ENCODE data around the gene ADSS2. TPM values are rescaled to one million over a fixed set of nuclear protein-coding genes. Genes with fewer than 3 reads are reported as not detected.
A peak's percentile ranks its signal among the peaks of the same experiment; 100 is the strongest.

Gene ADSS2
- total RNA-seq, 1 experiment from 2014 or later, result 55.0 TPM

DNA sequence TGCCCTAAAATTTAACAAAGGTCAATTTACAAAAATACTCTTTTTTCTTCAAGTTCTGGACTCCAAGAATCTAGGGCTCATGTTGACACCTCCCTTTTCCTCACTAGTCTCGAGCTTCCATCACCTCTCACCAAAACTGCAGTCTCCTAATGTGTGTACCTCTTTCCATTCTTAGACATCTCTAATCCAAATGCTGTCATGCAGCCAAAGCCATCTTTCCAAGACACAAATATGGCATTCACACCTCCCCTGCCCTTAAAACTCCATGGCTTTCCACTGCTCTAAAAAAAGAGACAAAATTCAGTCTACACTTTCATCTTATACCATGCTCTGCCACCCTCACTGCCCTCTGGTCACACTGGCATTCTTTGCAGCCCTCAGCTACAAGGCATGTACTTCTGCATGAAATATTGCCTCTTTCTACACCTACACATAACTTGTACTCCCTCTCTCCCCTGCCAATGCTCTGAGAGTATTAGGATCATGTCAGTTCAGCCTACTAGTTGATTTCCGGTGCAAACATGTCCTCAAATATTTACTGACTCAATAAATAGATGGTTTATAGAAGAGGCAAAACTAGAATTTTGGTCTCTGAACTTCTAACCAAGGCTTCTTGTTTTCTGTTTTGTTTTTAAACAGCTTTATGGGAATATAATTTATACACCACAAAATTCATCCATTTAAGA is 26.9 kb downstream of the ADSS2 start:
- Histone ChIP-seq H3K27ac (ENCODE audit: low read length) (no peak overlapping the region), H3K36me3 (ENCODE audit: low read depth, low read length) (peaks cover 40% of the 10 kb centered on the region), H3K9ac (ENCODE audit: low read length) (no peak overlapping the region), H2AFZ (ENCODE audit: low read length) (no peak overlapping the region), H3K4me1 (ENCODE audit: insufficient read depth, low read length) (no peaks in the 10 kb centered on the region), H3K79me2 (ENCODE audit: low read length) (no peaks in the 10 kb centered on the region), H4K20me1 (ENCODE audit: low read length) (no peaks in the 10 kb centered on the region), H3K4me3 (ENCODE audit: low read length) (no peak overlapping the region), H3K9me3 (ENCODE audit: low read length) (no peaks in the 10 kb centered on the region), H3F3A (ENCODE audit: low read length, unreplicated experiment) (no peaks in the 10 kb centered on the region), H3K9me2 (replicated peaks; ENCODE audit: low read length) (no peaks in the 10 kb centered on the region), H3K4me2 (ENCODE audit: low read length) (no peak overlapping the region), H3K27me3 (ENCODE audit: low read length) (no peaks in the 10 kb centered on the region)
- ChIA-PET CTCF (no interaction called here), POLR2A (ENCODE audit: unreplicated experiment) (interaction anchor here (0.6 kb wide), 1 partner anchor 9 kb away, joined by 4 read pairs; no protein-coding TSS in a partner anchor)
- intact Hi-C loops (cut with micrococcal nuclease), result no loop called here
- DNase-seq (no peak), ATAC-seq (no peak)
- TF ChIP-seq, protein P1, sequence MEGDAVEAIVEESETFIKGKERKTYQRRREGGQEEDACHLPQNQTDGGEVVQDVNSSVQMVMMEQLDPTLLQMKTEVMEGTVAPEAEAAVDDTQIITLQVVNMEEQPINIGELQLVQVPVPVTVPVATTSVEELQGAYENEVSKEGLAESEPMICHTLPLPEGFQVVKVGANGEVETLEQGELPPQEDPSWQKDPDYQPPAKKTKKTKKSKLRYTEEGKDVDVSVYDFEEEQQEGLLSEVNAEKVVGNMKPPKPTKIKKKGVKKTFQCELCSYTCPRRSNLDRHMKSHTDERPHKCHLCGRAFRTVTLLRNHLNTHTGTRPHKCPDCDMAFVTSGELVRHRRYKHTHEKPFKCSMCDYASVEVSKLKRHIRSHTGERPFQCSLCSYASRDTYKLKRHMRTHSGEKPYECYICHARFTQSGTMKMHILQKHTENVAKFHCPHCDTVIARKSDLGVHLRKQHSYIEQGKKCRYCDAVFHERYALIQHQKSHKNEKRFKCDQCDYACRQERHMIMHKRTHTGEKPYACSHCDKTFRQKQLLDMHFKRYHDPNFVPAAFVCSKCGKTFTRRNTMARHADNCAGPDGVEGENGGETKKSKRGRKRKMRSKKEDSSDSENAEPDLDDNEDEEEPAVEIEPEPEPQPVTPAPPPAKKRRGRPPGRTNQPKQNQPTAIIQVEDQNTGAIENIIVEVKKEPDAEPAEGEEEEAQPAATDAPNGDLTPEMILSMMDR (conservative IDR thresholded peaks at IDR 0.05; ENCODE audit: low read depth, low read length), result no peak
- TF ChIP-seq EZH2 (IDR thresholded peaks at IDR 0.05; ENCODE audit: low read length, unreplicated experiment) (no peak), EZH2phosphoT487 (IDR thresholded peaks at IDR 0.05; ENCODE audit: borderline replicate concordance, low read length) (no peak)
- no TSS peak for BruUV-seq (replicated peaks)

DNA sequence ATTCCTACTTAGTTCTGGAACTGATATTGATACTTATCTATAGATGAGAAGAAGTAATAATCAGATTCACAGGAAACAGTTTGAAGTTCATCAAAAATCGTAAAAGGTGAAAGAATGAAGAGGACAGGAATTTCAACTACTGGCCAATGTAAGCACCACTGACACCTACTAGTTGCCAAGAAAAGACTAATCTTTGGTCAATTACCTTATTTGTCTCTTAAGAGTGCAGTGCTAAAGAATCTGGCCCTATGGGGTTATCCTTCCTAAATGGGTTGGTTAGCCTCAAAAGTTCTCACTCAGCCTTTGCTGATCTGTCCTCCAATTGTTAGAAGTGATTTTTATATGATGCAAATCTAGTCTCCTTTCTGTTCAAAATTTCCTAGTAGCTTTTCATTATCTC is 29.5 kb downstream of the ADSS2 start:
- H3K4me2 ChIP-seq (ENCODE audit: low read length), result no peak overlapping the region
- no peak overlapping the region for H3K4me3 ChIP-seq (ENCODE audit: low read length)
- ATAC-seq (no peak), DNase-seq (no peak)
- no peaks in the 10 kb centered on the region for H3F3A ChIP-seq (ENCODE audit: low read length, unreplicated experiment)
- TF ChIP-seq EZH2 (IDR thresholded peaks at IDR 0.05; ENCODE audit: low read length, unreplicated experiment), result no peak
- TF ChIP-seq, protein P1 (conservative IDR thresholded peaks at IDR 0.05; ENCODE audit: low read depth, low read length), result no peak
- no peak for TF ChIP-seq EZH2phosphoT487 (IDR thresholded peaks at IDR 0.05; ENCODE audit: borderline replicate concordance, low read length)
- intact Hi-C loops (cut with micrococcal nuclease), result no loop called here
- no peaks in the 10 kb centered on the region for H3K27me3 ChIP-seq (ENCODE audit: low read length)
- ChIA-PET CTCF (no interaction called here), POLR2A (ENCODE audit: unreplicated experiment) (no interaction called here)
- H3K9ac ChIP-seq (ENCODE audit: low read length), result no peak overlapping the region
- no TSS peak for BruUV-seq (replicated peaks)
- H4K20me1 ChIP-seq (ENCODE audit: low read length), result no peaks in the 10 kb centered on the region
- no peaks in the 10 kb centered on the region for H3K79me2 ChIP-seq (ENCODE audit: low read length)
- peaks cover 3% of the 10 kb centered on the region; the same call in 1 of the 2 replicates for H3K4me1 ChIP-seq (ENCODE audit: insufficient read depth, low read length)
- H3K27ac ChIP-seq (ENCODE audit: low read length), result no peak overlapping the region
- no peaks in the 10 kb centered on the region for H3K9me3 ChIP-seq (ENCODE audit: low read length)
- no peak overlapping the region for H2AFZ ChIP-seq (ENCODE audit: low read length)
- peaks cover 53% of the 10 kb centered on the region for H3K36me3 ChIP-seq (ENCODE audit: low read depth, low read length)
- no peaks in the 10 kb centered on the region for H3K9me2 ChIP-seq (replicated peaks; ENCODE audit: low read length)

DNA sequence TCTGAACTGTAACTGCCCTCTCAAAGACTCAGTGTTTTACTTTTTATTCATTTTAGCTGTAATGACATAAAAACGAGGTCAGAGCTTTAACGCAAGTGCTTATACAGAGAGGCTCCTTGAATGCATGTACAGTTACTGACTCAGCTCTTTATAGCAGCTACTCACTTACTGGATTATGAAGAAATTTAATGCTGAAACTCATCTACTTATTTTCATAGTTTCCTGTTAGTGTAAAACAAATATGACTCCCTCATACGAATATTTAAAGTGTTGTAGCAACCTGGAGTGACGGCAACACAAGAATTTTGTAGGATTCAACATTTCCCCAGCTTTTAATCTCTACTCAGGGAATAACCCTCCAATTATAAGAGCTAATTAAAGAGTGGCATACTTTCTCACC is 32.7 kb downstream of the ADSS2 start:
- intact Hi-C loops (cut with micrococcal nuclease), result loop anchor here (1.0 kb wide), 1 partner anchor 33 kb away; no protein-coding TSS in a partner anchor
- no peaks in the 10 kb centered on the region for H3K79me2 ChIP-seq (ENCODE audit: low read length)
- TF ChIP-seq EZH2phosphoT487 (IDR thresholded peaks at IDR 0.05; ENCODE audit: borderline replicate concordance, low read length), result no peak
- TF ChIP-seq EZH2 (IDR thresholded peaks at IDR 0.05; ENCODE audit: low read length, unreplicated experiment), result no peak
- TF ChIP-seq, protein P1 (conservative IDR thresholded peaks at IDR 0.05; ENCODE audit: low read depth, low read length), result no peak
- no peak overlapping the region for H2AFZ ChIP-seq (ENCODE audit: low read length)
- no peaks in the 10 kb centered on the region for H4K20me1 ChIP-seq (ENCODE audit: low read length)
- H3F3A ChIP-seq (ENCODE audit: low read length, unreplicated experiment), result no peaks in the 10 kb centered on the region
- POLR2A ChIA-PET (ENCODE audit: unreplicated experiment), result no interaction called here
- H3K9me3 ChIP-seq (ENCODE audit: low read length), result no peaks in the 10 kb centered on the region
- CTCF ChIA-PET, result interaction anchor here (0.6 kb wide), 1 partner anchor 712 kb away, joined by 3 read pairs; no protein-coding TSS in a partner anchor
- ATAC-seq, result peak; percentile 91
- peak overlapping the region; percentile 71 for H3K27ac ChIP-seq (ENCODE audit: low read length)
- no TSS peak for BruUV-seq (replicated peaks)
- no peak overlapping the region for H3K4me3 ChIP-seq (ENCODE audit: low read length)
- H3K9me2 ChIP-seq (replicated peaks; ENCODE audit: low read length), result no peaks in the 10 kb centered on the region
- H3K27me3 ChIP-seq (ENCODE audit: low read length), result no peaks in the 10 kb centered on the region
- peaks cover 10% of the 10 kb centered on the region for H3K4me1 ChIP-seq (ENCODE audit: insufficient read depth, low read length)
- 0 out of 2 replicates have a peak overlapping the region, but pooled peaks have one; percentile 2 for H3K4me2 ChIP-seq (ENCODE audit: low read length)
- H3K36me3 ChIP-seq (ENCODE audit: low read depth, low read length), result peaks cover 78% of the 10 kb centered on the region
- peak; percentile 56 for DNase-seq
- H3K9ac ChIP-seq (ENCODE audit: low read length), result peak overlapping the region; percentile 18; the same call in 1 of the 2 replicates

All from PC-3 (cell line).